ENCODE measurements around the gene DLG2.
"Not testable (repeated sequence)": the region's sequence is repeated elsewhere in the genome, so short reads cannot be mapped to it uniquely, and the experiment has no call there.

The DLG2 gene

DNA sequence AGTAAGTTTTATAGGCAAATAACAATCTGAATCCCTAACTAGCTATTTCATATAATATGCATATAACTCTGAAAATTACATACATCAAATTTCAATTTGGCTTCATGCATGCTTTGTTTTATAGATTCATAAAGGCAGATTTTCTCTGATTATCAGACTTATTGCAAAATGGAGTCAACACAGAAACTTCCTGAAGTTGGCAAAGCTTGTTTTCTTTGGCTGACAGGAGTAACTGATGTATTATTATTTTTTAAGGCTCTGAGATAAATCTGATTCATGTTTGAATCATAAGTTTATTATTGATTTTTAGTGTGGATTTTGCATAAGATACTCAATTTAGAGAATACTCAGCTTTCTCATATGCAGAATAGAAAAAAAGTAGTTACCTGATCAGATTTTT is 1984.6 kb downstream of the DLG2 start:
- DNase-seq, result no peak

- DNase-seq, result no peak
Observed at GRCh38 chr11:83641511-83641910, 1985.6 kb downstream of the DLG2 start.

DNA sequence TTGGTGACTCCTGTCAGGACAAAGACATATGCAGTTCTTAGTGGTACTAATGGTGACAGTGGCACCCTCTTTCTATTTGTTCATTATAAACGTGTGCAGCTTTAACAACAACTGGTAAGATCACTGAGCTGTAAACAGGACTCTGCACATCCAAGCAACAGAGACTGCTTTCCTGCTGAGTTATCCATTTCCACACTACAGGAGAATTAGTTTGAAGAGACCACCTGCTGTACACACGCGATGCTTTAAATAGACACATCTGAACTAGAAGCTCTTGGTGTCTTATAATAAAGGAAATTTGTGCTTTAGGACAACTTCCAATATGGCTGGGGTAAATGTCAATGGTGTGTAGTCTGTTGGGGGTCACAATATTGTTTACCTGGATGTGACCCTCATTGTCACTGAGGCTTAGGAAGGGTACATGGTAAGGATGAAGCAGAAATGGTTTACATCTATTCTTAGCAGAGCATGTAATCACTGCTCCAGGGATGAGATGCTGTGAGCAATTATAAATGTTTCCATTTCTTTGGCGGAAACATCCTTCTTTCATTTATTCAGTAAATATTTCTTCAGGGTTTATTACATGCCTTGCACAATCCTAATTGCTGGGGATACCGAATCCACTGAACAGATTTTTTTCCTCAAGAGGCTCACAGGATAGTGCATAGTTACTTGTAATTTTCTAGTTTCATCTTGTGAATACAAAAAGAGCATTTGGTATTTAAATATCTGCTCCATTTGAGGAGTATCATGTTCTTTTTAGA is 1987.0 kb downstream of the DLG2 start:
- DNase-seq, result peak; percentile 63

GRCh38 chr11:83635166-83635565 is 1992.0 kb downstream of the DLG2 start:
- no peak for DNase-seq

- DNase-seq, result no peak
Observed at GRCh38 chr11:83630211-83630610, 1996.9 kb downstream of the DLG2 start.

GRCh38 chr11:83629775-83630174 is 1997.4 kb downstream of the DLG2 start:
- no peak for DNase-seq

GRCh38 chr11:83628622-83629355 is 1998.4 kb downstream of the DLG2 start:
- DNase-seq, result peak; percentile 47

DNA sequence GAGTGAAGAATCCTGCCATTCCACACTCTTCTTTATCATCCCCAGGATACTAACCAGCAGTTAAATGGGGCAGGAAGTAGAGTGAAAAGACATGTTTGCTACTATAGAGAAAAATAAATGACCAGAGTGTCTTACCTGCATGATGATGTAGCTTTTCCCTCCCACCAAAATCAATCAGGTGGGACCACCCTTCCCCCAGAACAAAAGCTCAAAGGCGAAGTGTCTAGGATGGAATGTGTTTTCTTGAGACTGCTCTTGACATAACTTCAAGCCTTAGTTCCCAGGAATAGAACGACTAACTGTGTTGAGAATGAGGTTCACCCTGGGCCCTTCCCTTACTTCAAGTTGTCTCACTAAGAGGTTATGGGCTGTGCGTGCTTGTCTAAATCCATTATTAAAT is 2001.8 kb downstream of the DLG2 start:
- no peak for DNase-seq

DNA sequence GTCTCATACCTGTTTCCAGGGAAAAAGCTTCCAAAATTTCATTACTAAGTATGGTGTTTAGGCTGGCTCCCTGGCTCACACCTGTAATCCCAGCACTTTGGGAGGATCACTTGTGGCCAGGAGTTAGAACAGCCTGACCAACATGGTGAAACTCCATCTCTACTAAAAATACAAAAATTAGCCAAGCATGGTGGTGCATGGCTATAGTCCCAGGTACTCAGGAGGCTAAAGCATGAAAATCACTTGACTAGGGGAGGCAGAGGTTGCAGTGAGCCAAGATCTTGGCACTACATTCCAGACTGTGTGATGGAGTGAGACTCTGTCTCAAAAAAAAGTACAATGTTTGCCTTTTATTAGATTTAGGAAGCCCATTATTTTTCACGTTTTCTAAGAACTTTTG is 2009.5 kb downstream of the DLG2 start:
- no peak for DNase-seq

DNA sequence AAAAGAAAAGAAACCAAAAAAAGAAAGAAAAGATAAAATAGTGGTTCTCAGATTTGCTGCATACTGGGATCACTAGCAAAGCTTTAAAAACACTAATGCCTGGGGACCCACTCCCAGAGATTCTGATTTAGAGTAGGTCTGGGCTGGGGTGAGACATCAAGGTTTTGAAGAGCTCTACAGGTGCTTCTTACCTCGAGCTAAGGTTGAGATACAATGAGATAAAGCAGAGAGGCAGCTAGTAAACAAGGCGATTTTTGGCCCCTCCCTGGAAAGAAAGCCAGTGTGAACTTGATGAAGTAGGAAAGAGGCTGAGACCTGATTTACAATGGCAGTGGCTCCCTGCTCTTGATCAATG is 2013.4 kb downstream of the DLG2 start:
- peak; percentile 71 for DNase-seq

- DNase-seq, result peak; percentile 79
Observed at GRCh38 chr11:83612891-83613766, 2014.0 kb downstream of the DLG2 start.

- DNase-seq, result peak; percentile 95
Observed at GRCh38 chr11:83611600-83611999, 2015.5 kb downstream of the DLG2 start.

GRCh38 chr11:83611031-83611430 is 2016.1 kb downstream of the DLG2 start:
- no peak for DNase-seq

DNA sequence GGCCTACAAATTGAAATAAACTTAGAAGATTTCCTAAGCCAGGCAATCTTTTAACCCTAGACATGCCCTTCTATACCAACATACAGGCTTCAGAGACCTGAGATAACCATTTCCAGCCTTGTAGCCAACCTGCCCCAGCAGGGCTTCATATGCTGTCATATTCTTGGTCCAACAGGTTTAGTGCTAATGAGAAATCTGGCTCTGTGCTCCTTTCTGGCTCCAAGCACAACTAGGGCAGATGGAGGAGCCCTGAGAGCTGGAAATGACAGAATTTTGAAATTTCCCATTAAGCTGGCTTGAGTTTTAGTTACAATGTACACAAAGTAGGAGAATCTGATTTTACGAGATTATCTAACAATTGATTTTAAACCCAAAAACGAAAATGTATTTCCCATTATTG is 2018.0 kb downstream of the DLG2 start:
- no peak for DNase-seq

GRCh38 chr11:83608571-83608970 is 2018.6 kb downstream of the DLG2 start:
- no peak for DNase-seq

- DNase-seq, result no peak
Observed at GRCh38 chr11:83601914-83602527, 2025.1 kb downstream of the DLG2 start.

DNA sequence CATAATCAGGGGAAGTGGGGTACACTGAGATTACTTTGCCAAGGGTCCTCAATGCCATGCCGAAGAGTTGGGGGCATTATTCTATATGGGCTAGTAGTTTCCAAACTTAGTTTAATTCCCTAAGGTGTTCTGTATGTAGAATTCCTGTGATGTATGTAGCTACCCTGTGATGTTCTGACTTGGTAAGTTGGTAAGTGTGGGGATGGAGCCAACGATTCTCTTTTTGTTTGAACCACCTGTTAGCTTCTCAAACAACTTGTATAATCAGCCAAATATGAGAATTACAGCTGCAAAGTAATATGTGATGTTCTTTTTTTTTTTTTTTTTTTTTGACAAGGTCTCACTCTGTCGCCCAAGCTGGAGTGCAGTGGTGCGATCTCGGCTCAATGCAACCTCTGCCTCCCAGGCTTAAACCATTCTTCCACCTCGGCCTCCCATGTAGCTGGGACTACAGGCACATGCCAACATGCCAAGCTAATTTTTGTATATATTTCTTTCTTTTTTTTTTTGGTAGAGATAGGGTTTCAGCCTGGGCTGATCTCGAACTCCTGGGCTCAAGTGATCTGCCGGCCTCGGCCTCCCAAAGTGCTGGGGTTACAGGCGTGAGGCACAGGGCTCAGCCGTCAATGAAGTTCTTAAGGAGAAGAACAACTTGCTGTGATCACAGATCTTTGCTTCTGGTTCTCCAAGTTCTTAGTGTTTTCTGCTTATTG is 2025.8 kb downstream of the DLG2 start:
- no peak for DNase-seq

- DNase-seq, result no peak
Observed at GRCh38 chr11:83600661-83601060, 2026.5 kb downstream of the DLG2 start.

GRCh38 chr11:83599066-83599465 is 2028.1 kb downstream of the DLG2 start:
- no peak for DNase-seq

- DNase-seq, result not testable (repeated sequence)
Observed at GRCh38 chr11:83587797-83588196, 2039.3 kb downstream of the DLG2 start.

GRCh38 chr11:83583757-83584366 is 2043.3 kb downstream of the DLG2 start:
- DNase-seq, result no peak

DNA sequence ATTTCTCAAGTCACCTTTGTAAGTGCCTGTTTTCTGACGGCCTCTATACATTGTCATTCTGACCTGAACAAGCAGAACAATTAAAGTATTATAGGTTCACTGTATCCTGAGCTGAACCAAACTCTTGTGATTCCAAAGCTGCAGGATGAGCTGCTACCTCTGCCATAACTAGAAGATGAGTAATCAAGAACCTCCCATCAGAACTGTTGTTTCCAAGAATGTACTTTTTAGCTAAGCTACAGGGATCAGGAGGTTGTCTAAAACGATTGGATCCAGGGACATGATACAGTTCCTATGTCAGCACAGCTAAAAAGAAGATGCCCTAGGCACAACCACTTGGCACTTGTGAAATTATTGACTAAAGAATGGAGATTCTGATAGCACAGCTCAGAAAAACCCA is 2052.6 kb downstream of the DLG2 start:
- DNase-seq, result no peak
